Trophoblast cell (in vitro differentiated cells and primary cell): ENCODE results near the gene EXOC4.

Experiments
- DNase-seq, 2 donors: peaks; one replicate each; pipeline ENCODE4 v3.0.0-alpha.2; 2016
- H2AFZ ChIP-seq: 2 replicates; pipeline ENCODE4 v1.6.1; 2013; ENCODE audit warnings: low read length, moderate library complexity, mild to moderate bottlenecking; ENCODE audit not compliant: insufficient read depth, poor library complexity
- H2AK5ac ChIP-seq: 2 replicates; pipeline ENCODE4 v1.6.1; 2013; ENCODE audit warnings: mild to moderate bottlenecking, low read length
- H2BK120ac ChIP-seq: 2 replicates; pipeline ENCODE4 v1.6.1; 2013; ENCODE audit warnings: low read length, mild to moderate bottlenecking, moderate library complexity; ENCODE audit not compliant: insufficient read depth, poor library complexity
- H2BK12ac ChIP-seq: 2 replicates; pipeline ENCODE4 v1.6.1; 2013; ENCODE audit warnings: mild to moderate bottlenecking, low read length, moderate library complexity
- H2BK5ac ChIP-seq: 2 replicates; pipeline ENCODE4 v1.6.1; 2013; ENCODE audit warnings: low read length, low read depth, moderate library complexity, mild to moderate bottlenecking; ENCODE audit not compliant: poor library complexity
- H3K14ac ChIP-seq: 2 replicates; pipeline ENCODE4 v1.6.1; 2013; ENCODE audit warnings: mild to moderate bottlenecking, low read length
- H3K18ac ChIP-seq: 2 replicates; pipeline ENCODE4 v1.6.1; 2013; ENCODE audit warnings: mild to moderate bottlenecking, low read length
- H3K23ac ChIP-seq: 2 replicates; pipeline ENCODE4 v1.6.1; 2013; ENCODE audit warnings: low read length
- H3K27ac ChIP-seq: 2 replicates; pipeline ENCODE4 v1.5.1; 2013; ENCODE audit warnings: low read depth, mild to moderate bottlenecking, inconsistent platforms, low read length, moderate library complexity
- H3K27me3 ChIP-seq: 2 replicates; pipeline ENCODE4 v1.6.1; 2013; ENCODE audit warnings: inconsistent platforms, mild to moderate bottlenecking, low read length, moderate library complexity; ENCODE audit not compliant: insufficient read depth
- H3K36me3 ChIP-seq, 2 experiments: 1 replicate in 1 of 2; 2 replicates in 1 of 2; pipeline ENCODE4 v1.6.1; 2013; ENCODE audit warnings: low read length in 2 of 2, mild to moderate bottlenecking in 2 of 2, moderate library complexity in 1 of 2; ENCODE audit not compliant: insufficient read depth in 2 of 2, control insufficient read depth in 1 of 2
- H3K4ac ChIP-seq: 2 replicates; pipeline ENCODE4 v1.6.1; 2013; ENCODE audit warnings: low read depth, mild to moderate bottlenecking, low read length, moderate library complexity
- H3K4me1 ChIP-seq, 2 experiments: 1 replicate in 1 of 2; 2 replicates in 1 of 2; pipeline ENCODE4 v1.6.1; 2013; ENCODE audit warnings: low read length in 2 of 2, mild to moderate bottlenecking in 2 of 2, moderate library complexity in 1 of 2; ENCODE audit not compliant: insufficient read depth in 2 of 2, control insufficient read depth in 1 of 2
- H3K4me2 ChIP-seq: 2 replicates; pipeline ENCODE4 v1.6.1; 2013; ENCODE audit warnings: inconsistent platforms, mild to moderate bottlenecking, low read length, moderate library complexity
- H3K4me3 ChIP-seq: 2 replicates; pipeline ENCODE4 v1.5.1; 2013; ENCODE audit warnings: mild to moderate bottlenecking, low read depth, low read length, inconsistent platforms
- H3K79me1 ChIP-seq: one replicate; pipeline ENCODE4 v1.6.1; 2013; ENCODE audit warnings: low read length
- H3K79me2 ChIP-seq: 2 replicates; pipeline ENCODE4 v1.6.1; 2013; ENCODE audit warnings: low read length, mild to moderate bottlenecking; ENCODE audit not compliant: control insufficient read depth, insufficient read depth, poor library complexity
- H3K9ac ChIP-seq: 2 replicates; pipeline ENCODE4 v1.6.1; 2013; ENCODE audit warnings: mild to moderate bottlenecking, low read length
- H3K9me3 ChIP-seq: 2 replicates; pipeline ENCODE4 v1.6.1; 2013; ENCODE audit warnings: low read depth, mild to moderate bottlenecking, control low read depth, inconsistent platforms, low read length; ENCODE audit not compliant: insufficient read depth
- H4K12ac ChIP-seq: 2 replicates; pipeline ENCODE4 v1.6.1; 2013; ENCODE audit warnings: low read depth, mild to moderate bottlenecking, low read length, moderate library complexity
- H4K8ac ChIP-seq: 2 replicates; pipeline ENCODE4 v1.6.1; 2013; ENCODE audit warnings: low read depth, mild to moderate bottlenecking, low read length, moderate library complexity
- H4K91ac ChIP-seq: one replicate; pipeline ENCODE4 v1.6.1; 2013; ENCODE audit warnings: low read depth, mild to moderate bottlenecking, low read length, moderate library complexity
- WGBS: extraction: QIAGEN DNeasy Blood & Tissue Kit; methylation state at CpG from one replicate; pipeline ENCODE4 v1.1.7; 2013; ENCODE audit warnings: missing lambda C conversion rate; ENCODE audit not compliant: insufficient read length, insufficient coverage; ENCODE audit errors: extremely low coverage; 5-methylcytosine and 5-hydroxymethylcytosine counted together

Gene EXOC4

GRCh38 chr7:134040988-134041387 is 788.1 kb downstream of the EXOC4 start:
- H4K91ac ChIP-seq = no peak overlapping the region
- no peak overlapping the region for H3K4me3 ChIP-seq
- no peak overlapping the region for H2AFZ ChIP-seq
- H3K9ac ChIP-seq = no peak overlapping the region
- H2BK120ac ChIP-seq = no peak overlapping the region
- H3K4me1 ChIP-seq = no peaks in the 10 kb centered on the region
- no peak overlapping the region for H2BK5ac ChIP-seq
- H3K9me3 ChIP-seq = no peaks in the 10 kb centered on the region
- H3K4me2 ChIP-seq = no peak overlapping the region
- no peak overlapping the region for H2AK5ac ChIP-seq
- no peak overlapping the region for H4K8ac ChIP-seq
- H4K12ac ChIP-seq = no peak overlapping the region
- no peaks in the 10 kb centered on the region for H3K79me1 ChIP-seq
- DNase-seq = no peak
- H3K18ac ChIP-seq = no peak overlapping the region
- no peaks in the 10 kb centered on the region for H3K27me3 ChIP-seq
- H3K79me2 ChIP-seq = no peaks in the 10 kb centered on the region
- no peak overlapping the region for H3K27ac ChIP-seq
- H2BK12ac ChIP-seq = no peak overlapping the region
- no peak overlapping the region for H3K23ac ChIP-seq
- no peak overlapping the region for H3K4ac ChIP-seq
- H3K36me3 ChIP-seq = no peaks in the 10 kb centered on the region
- no CpG with 5 or more reads among the region's 2 CpGs for WGBS
- H3K14ac ChIP-seq = no peak overlapping the region

DNA sequence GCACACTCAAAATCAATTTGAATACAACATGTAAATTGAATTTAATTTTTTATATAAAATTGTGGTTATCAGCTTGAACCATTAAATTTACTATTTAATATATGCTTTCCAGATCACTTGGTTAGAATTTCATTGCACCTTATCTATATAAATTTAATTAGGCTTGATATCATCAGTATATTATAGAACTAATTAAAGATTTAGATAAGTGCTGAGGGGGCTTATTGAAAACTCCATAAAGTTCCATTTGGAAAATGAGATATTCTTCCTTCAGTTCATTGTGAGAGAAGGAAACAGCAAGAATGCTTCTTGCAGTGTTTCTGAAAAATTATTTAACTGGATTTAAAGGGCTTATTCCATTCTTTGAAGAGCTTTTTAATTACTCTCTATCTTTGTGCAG is 788.6 kb downstream of the EXOC4 start:
- Histone ChIP-seq H3K79me2 (no peaks in the 10 kb centered on the region), H2AFZ (no peak overlapping the region), H4K12ac (no peak overlapping the region), H3K4me3 (no peak overlapping the region), H2AK5ac (no peak overlapping the region), H2BK5ac (no peak overlapping the region), H3K9me3 (no peaks in the 10 kb centered on the region), H3K36me3 (no peaks in the 10 kb centered on the region), H3K9ac (no peak overlapping the region), H4K91ac (no peak overlapping the region), H3K27me3 (no peaks in the 10 kb centered on the region), H3K18ac (no peak overlapping the region), H3K4me2 (no peak overlapping the region), H3K79me1 (no peaks in the 10 kb centered on the region), H3K4me1 (no peaks in the 10 kb centered on the region), H3K4ac (no peak overlapping the region), H3K23ac (no peak overlapping the region), H2BK120ac (no peak overlapping the region), H4K8ac (no peak overlapping the region), H3K14ac (no peak overlapping the region), H3K27ac (no peak overlapping the region), H2BK12ac (no peak overlapping the region)
- no peak for DNase-seq

DNA sequence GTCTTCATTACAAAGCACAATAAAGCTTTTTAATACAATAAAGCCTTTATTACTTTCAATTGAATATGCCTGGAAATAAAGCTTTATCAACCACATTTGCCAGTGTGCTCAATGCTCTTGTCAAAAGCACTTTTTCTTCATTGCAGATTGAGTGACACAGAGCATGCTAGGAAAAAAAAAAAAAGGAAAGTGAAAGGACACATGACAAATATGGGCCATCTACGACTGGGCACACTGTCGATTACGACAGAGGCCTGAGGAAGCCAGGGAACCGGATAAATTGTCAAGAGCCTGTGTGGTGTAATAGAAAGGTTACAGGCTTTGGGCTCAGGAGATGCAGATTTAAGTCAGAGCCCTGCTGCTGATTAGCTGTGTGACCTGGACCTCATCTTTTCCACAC is 789.4 kb downstream of the EXOC4 start:
- H3K18ac ChIP-seq = no peak overlapping the region
- H3K4ac ChIP-seq = no peak overlapping the region
- H3K79me2 ChIP-seq = no peaks in the 10 kb centered on the region
- no peaks in the 10 kb centered on the region for H3K4me1 ChIP-seq
- H2BK120ac ChIP-seq = no peak overlapping the region
- H3K23ac ChIP-seq = no peak overlapping the region
- H2BK12ac ChIP-seq = no peak overlapping the region
- no peak overlapping the region for H3K4me2 ChIP-seq
- no peak overlapping the region for H2AK5ac ChIP-seq
- H3K9ac ChIP-seq = no peak overlapping the region
- H4K12ac ChIP-seq = no peak overlapping the region
- H3K27ac ChIP-seq = no peak overlapping the region
- WGBS = no CpG with 5 or more reads among the region's 4 CpGs
- H2AFZ ChIP-seq = no peak overlapping the region
- H3K9me3 ChIP-seq = peaks cover 1% of the 10 kb centered on the region
- no peaks in the 10 kb centered on the region for H3K27me3 ChIP-seq
- H4K91ac ChIP-seq = no peak overlapping the region
- no peaks in the 10 kb centered on the region for H3K79me1 ChIP-seq
- H3K14ac ChIP-seq = no peak overlapping the region
- H3K4me3 ChIP-seq = no peak overlapping the region
- H2BK5ac ChIP-seq = no peak overlapping the region
- no peak overlapping the region for H4K8ac ChIP-seq
- no peaks in the 10 kb centered on the region for H3K36me3 ChIP-seq
- DNase-seq = no peak

DNA sequence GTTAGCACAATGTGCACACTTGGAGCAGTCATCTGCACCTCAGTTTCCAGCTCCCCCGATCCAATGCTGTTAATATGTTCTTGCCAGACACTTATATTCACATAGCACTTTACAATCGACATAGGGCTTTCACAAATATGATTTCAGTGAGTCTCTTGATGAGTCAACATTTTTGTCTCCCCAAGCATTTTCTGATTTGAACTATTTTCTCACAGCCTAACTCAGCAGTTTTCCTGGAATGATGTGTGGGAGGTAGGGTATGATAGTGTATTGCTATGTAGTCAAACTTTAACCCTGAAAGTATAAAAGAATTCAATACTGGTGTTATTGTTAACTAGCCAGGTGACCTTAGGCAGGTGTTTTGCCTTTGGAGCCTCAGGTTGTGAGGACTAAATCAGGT is 791.8 kb downstream of the EXOC4 start:
- peaks cover 1% of the 10 kb centered on the region for H3K9me3 ChIP-seq
- no peak overlapping the region for H3K4ac ChIP-seq
- no peaks in the 10 kb centered on the region for H3K36me3 ChIP-seq
- no peaks in the 10 kb centered on the region for H3K27me3 ChIP-seq
- no peak overlapping the region for H2BK5ac ChIP-seq
- no peak overlapping the region for H2AFZ ChIP-seq
- no peak overlapping the region for H3K23ac ChIP-seq
- H3K79me2 ChIP-seq = no peaks in the 10 kb centered on the region
- H3K9ac ChIP-seq = no peak overlapping the region
- WGBS = no CpG with 5 or more reads among the region's 2 CpGs
- no peak overlapping the region for H3K14ac ChIP-seq
- no peak for DNase-seq
- H3K27ac ChIP-seq = no peak overlapping the region
- no peak overlapping the region for H2BK12ac ChIP-seq
- no peak overlapping the region for H4K8ac ChIP-seq
- H3K79me1 ChIP-seq = no peaks in the 10 kb centered on the region
- H2AK5ac ChIP-seq = no peak overlapping the region
- H3K4me2 ChIP-seq = no peak overlapping the region
- no peak overlapping the region for H3K4me3 ChIP-seq
- H2BK120ac ChIP-seq = no peak overlapping the region
- H3K18ac ChIP-seq = no peak overlapping the region
- H3K4me1 ChIP-seq = no peaks in the 10 kb centered on the region
- no peak overlapping the region for H4K91ac ChIP-seq
- H4K12ac ChIP-seq = no peak overlapping the region

GRCh38 chr7:134045716-134046115 is 792.8 kb downstream of the EXOC4 start:
- H3K79me1 ChIP-seq = no peaks in the 10 kb centered on the region

More at GRCh38 chr7:134045716-134046115, 792.8 kb downstream of the EXOC4 start:
- Histone ChIP-seq H3K27me3 (no peaks in the 10 kb centered on the region), H4K91ac (no peak overlapping the region), H2AFZ (no peak overlapping the region), H3K23ac (no peak overlapping the region), H4K12ac (no peak overlapping the region), H3K4me1 (no peaks in the 10 kb centered on the region), H3K36me3 (no peaks in the 10 kb centered on the region), H3K14ac (no peak overlapping the region), H3K4ac (no peak overlapping the region), H3K9ac (no peak overlapping the region), H2BK5ac (no peak overlapping the region), H3K79me2 (no peaks in the 10 kb centered on the region), H4K8ac (no peak overlapping the region), H3K27ac (no peak overlapping the region), H2BK120ac (no peak overlapping the region), H2AK5ac (no peak overlapping the region), H3K9me3 (peaks cover 1% of the 10 kb centered on the region), H3K18ac (no peak overlapping the region), H2BK12ac (no peak overlapping the region), H3K4me2 (no peak overlapping the region), H3K4me3 (no peak overlapping the region)
- no peak for DNase-seq
- no CpG with 5 or more reads among the region's 4 CpGs for WGBS
